ENCODE measurements around the gene OCRL. TPM values are rescaled to one million over a fixed set of nuclear protein-coding genes. Genes with fewer than 3 reads are reported as not detected.
"Not testable (repeated sequence)": the region's sequence is repeated elsewhere in the genome, so short reads cannot be mapped to it uniquely, and the experiment has no call there.

Gene OCRL
- polyA plus RNA-seq, 1 experiment = 29.6 TPM

DNA sequence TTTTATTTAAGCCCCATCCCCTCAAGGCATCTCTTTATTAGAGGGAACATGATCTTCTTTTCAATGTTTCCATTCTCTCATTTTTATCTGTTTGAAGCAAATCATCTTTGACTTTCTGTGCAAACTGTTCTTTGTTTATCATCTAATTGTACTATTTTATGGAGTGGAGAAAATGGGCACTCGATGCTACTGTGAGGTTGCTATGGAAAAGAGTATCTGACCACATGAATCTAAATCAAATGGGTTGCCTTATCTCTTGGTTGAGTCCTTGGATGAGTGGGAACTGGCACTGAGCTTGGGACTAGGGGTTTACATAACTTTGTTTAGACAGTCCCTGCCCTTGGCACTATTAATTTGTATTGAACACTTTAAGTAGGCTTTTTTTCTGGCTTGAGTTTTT is 9.1 kb downstream of the OCRL start:
- TF ChIP-seq, protein P1, sequence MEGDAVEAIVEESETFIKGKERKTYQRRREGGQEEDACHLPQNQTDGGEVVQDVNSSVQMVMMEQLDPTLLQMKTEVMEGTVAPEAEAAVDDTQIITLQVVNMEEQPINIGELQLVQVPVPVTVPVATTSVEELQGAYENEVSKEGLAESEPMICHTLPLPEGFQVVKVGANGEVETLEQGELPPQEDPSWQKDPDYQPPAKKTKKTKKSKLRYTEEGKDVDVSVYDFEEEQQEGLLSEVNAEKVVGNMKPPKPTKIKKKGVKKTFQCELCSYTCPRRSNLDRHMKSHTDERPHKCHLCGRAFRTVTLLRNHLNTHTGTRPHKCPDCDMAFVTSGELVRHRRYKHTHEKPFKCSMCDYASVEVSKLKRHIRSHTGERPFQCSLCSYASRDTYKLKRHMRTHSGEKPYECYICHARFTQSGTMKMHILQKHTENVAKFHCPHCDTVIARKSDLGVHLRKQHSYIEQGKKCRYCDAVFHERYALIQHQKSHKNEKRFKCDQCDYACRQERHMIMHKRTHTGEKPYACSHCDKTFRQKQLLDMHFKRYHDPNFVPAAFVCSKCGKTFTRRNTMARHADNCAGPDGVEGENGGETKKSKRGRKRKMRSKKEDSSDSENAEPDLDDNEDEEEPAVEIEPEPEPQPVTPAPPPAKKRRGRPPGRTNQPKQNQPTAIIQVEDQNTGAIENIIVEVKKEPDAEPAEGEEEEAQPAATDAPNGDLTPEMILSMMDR (IDR thresholded peaks at IDR 0.05; ENCODE audit: low read depth, low read length) = no peak
- Histone ChIP-seq H3K27me3 (ENCODE audit: control insufficient read depth, insufficient read depth, low read length) (no peaks in the 10 kb centered on the region), H3K4me3 (ENCODE audit: low read depth, low read length) (no peak overlapping the region), H3K9me3 (ENCODE audit: control insufficient read depth, insufficient read depth, low read length) (no peaks in the 10 kb centered on the region), H3K27ac (ENCODE audit: low read depth, low read length) (no peak overlapping the region)
- POLR2A ChIA-PET = no interaction called here
- no peak for DNase-seq (ENCODE audit: low read depth, low spot score)
- CTCF ChIA-PET = no interaction called here

DNA sequence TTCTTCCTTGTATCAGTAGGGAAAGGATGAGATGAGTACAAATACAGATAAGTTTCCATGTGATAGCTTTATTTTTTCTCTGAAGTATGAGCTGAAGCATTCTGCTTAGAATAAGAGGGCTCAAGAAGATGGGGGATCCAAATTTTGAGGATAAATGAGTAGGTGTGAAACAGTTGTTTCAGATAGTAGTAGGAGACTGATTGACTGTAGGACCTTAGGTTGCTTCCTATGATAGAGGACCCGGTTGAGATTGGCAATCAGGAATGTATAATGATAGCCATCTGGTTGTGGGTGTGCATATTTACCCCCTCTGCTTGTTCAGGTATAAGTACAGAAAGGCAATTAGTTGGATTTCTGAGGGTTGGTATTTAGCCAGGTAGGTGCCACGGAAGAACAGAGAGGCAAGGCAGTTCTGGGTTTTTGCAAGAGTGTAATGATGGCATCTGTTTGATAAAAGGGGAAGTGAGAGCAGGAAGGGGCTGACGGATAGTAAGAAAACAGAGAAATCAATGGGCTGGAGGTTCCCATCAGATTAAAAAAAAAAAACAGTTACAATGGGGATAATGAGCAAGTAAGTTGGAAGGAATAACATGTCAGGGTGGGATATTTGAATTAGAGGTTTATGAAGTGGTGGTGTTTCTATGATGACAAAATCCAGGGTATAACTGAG is 13.7 kb downstream of the OCRL start:
- no peaks in the 10 kb centered on the region for H3K27me3 ChIP-seq (ENCODE audit: control insufficient read depth, insufficient read depth, low read length)
- CTCF ChIA-PET = interaction anchor here (0.7 kb wide), 1 partner anchor 11 kb away, joined by 3 read pairs; no protein-coding TSS in a partner anchor
- POLR2A ChIA-PET = no interaction called here
- no peak for DNase-seq (ENCODE audit: low read depth, low spot score)
- no peak overlapping the region for H3K4me3 ChIP-seq (ENCODE audit: low read depth, low read length)
- H3K27ac ChIP-seq (ENCODE audit: low read depth, low read length) = no peak overlapping the region
- H3K9me3 ChIP-seq (ENCODE audit: control insufficient read depth, insufficient read depth, low read length) = no peaks in the 10 kb centered on the region
- TF ChIP-seq, protein P1 (IDR thresholded peaks at IDR 0.05; ENCODE audit: low read depth, low read length) = no peak

DNA sequence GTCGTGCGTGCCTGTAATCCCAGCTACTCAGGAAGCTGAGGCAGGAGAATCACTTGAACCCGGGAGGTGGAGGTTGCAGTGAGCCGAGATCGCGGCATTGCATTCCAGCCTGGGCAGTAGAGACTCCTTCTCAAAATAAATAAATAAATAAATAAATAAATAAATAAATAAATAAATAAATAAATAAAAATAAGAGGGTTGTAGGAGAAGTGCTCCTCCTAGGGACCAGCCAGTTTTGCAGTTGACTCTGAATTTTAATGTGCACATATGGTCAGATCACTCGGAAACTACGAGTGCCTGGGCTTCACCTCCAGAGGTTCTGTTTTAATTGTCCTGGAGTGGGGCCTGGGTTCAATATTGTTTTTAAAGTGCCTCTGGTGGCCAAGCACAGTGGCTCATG is 14.8 kb downstream of the OCRL start:
- DNase-seq (ENCODE audit: low read depth, low spot score); H3K27me3 ChIP-seq (ENCODE audit: control insufficient read depth, insufficient read depth, low read length); POLR2A ChIA-PET; H3K4me3 ChIP-seq (ENCODE audit: low read depth, low read length); H3K27ac ChIP-seq (ENCODE audit: low read depth, low read length); CTCF ChIA-PET; H3K9me3 ChIP-seq (ENCODE audit: control insufficient read depth, insufficient read depth, low read length): not testable (repeated sequence)

DNA sequence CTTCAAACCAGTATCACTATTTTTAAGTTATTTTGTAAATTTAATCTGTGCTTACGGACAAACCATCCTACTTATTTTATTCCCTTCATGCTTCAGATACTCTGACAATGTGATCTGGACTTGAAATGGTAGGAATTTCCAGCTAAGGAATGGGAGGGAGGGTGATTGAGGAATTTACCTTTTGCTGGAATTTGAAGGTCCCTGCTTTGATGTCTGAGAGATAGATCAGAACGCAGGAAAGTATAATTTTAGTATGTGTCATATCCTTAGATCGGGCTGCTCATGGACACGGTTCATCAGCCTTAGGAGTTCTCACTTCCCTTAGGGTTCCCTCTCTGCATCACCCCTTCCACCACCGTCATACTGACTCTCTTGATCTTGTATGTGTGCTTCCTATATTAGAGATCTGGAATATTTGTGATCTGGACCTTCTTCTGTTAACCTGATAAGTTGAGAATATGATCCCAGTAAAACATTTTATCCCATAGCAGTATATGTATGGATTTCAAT is 16.8 kb downstream of the OCRL start:
- ChIA-PET POLR2A (no interaction called here), CTCF (interaction anchor here (0.5 kb wide), 1 partner anchor 35 kb away, joined by 3 read pairs; no protein-coding TSS in a partner anchor)
- H3K4me3 ChIP-seq (ENCODE audit: low read depth, low read length) = no peak overlapping the region
- no peak for DNase-seq (ENCODE audit: low read depth, low spot score)
- H3K9me3 ChIP-seq (ENCODE audit: control insufficient read depth, insufficient read depth, low read length) = no peaks in the 10 kb centered on the region
- TF ChIP-seq, protein P1 (IDR thresholded peaks at IDR 0.05; ENCODE audit: low read depth, low read length) = no peak
- no peak overlapping the region for H3K27ac ChIP-seq (ENCODE audit: low read depth, low read length)
- H3K27me3 ChIP-seq (ENCODE audit: control insufficient read depth, insufficient read depth, low read length) = no peaks in the 10 kb centered on the region

DNA sequence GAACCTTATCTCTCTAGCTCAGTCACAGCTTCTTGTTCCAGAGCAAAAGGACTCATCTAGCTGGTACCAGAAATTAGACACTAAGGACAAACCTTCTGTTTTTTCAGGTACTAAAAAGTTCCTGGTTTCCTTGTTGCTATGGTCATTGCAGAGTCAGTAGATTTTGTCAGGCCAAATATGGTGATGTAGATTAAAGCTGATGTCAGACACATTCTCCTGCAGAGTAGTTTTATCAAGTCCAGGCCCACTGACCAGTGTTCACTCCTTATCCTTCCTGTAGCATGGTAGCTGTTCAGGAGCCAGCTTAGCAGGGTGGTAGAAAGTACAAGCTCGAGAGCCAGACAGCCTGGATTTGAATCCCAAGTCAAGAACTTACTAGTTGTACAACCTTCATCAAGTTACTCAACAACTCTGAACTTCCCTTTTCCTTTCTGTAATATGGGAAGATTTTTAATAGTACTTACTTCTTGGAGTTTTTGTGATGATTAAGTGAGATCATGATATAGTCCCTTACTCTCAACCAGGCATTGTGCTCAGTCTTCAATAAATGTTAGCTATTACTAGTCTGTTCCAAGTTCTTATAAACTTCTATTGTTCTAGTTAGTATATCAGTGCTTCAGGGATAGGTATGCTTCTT is 17.9 kb downstream of the OCRL start:
- no peak for DNase-seq (ENCODE audit: low read depth, low spot score)
- Histone ChIP-seq H3K4me3 (ENCODE audit: low read depth, low read length) (no peak overlapping the region), H3K9me3 (ENCODE audit: control insufficient read depth, insufficient read depth, low read length) (no peaks in the 10 kb centered on the region), H3K27ac (ENCODE audit: low read depth, low read length) (no peak overlapping the region), H3K27me3 (ENCODE audit: control insufficient read depth, insufficient read depth, low read length) (no peaks in the 10 kb centered on the region)
- TF ChIP-seq, protein P1 (IDR thresholded peaks at IDR 0.05; ENCODE audit: low read depth, low read length) = no peak
- ChIA-PET POLR2A (no interaction called here), CTCF (no interaction called here)
